ENCODE results near the gene PDE10A.

The PDE10A gene

DNA sequence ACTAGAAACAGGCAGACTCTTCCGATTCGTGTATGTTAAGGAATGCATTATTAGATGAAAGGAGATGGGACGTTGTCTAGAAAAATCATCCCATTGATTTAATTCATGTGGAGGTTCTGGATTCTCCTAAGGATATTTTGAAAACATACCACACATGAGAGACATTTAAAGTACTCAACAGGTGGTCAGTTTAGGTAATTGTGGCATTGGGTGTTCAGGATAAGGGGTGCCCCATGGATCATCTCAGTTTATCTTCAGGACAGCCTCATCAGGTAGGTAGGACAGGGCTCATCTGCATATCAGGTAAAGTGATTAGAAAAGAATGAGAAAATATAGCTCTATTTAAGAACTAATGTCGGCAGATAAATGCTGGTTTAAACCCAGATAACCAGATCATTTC is 15.9 kb upstream of the PDE10A start:
- DNase-seq (ENCODE audit: low read depth in 3 of 3, low spot score in 1 of 3), result no peak

DNA sequence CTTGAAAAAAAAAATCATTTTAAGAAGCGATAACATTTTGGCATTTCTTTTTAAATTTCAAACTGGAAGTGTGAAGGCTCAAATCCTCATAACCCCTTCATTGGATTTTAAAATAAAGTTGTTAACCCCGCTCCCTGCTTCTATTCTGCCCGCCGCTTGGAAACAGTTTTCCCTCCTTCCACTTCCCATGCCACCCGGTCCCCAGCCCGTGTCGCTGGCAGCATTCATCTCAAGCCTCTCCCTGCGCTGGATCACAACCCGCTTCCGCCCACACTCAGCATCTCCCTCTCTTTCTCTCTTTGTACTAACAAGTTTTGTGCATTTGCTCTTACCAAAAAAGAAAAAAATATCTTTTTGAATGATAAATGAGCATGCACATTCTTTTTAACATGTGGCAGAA is 15.4 kb upstream of the PDE10A start:
- no peak for DNase-seq (ENCODE audit: low read depth in 3 of 3, low spot score in 1 of 3)

DNA sequence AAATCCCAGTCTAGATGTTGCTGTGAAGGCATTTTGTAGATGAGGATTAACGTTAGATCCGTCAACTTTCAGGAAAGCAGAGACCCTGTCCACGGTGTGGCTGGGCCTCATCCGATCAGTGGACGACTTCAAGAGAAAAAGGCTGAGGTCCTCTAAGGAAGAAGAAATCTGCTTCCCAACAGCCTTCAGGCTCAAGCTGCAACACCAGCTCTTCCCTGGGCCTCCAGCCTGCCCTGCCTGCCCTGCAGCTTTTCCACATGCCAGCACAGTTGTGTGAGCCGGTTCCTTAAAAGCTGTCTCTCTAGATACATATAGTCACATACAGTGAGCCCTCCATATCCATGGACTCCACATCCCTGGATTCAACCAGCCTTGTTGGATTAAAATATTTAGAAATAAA is 14.1 kb upstream of the PDE10A start:
- no peak for DNase-seq (ENCODE audit: low read depth in 3 of 3, low spot score in 1 of 3)

DNA sequence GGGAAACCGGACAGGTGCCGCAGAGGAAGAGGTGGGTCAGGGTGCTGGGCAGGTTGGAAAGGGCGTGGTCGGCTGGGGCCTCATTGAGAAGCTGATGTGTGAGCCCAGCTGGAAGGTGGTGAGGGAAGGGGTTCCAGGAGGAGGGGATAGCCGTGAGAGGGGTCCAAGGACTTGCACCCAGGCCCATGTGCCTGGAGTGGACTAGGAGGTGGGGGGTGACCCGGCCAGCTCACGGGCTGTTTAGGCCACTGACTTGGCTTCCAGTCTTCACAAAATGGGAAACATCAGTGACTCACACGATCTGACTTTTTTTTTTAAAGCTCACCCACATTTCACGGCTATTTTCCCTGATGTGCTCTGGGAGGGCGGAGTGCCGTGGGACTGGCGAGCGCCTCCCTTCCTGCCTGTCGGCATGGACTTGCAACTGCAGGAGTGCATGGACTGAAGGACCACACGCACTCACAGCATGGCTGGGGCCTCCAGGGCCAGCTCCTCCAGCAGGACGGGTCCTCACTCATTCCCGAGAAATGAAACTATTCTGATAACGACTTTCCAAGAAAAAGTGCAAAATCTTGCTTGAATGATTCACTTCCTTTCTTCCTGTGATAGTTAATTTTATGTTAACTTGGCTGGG is 13.5 kb upstream of the PDE10A start:
- DNase-seq (ENCODE audit: low read depth in 3 of 3, low spot score in 1 of 3), result no peak

DNA sequence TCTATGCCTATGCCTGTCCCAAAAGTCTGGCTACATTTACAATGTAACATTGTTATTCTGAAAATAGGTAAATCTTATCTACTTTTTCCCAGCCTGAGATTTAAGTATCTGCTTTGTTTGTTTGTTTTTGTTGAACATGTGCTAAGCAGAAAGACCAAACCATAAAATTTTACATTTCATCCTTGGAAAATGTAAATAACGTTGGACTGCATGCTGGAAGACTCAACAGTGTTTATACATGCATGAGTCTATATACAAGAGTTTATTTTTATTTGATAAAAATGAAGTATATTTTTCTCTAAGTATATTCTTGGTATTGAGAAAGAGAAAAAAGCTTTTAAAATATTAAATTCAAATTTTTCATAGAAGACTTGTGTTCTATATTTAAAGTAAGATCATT is 12.1 kb upstream of the PDE10A start:
- DNase-seq (ENCODE audit: low read depth in 3 of 3, low spot score in 1 of 3), result no peak

DNA sequence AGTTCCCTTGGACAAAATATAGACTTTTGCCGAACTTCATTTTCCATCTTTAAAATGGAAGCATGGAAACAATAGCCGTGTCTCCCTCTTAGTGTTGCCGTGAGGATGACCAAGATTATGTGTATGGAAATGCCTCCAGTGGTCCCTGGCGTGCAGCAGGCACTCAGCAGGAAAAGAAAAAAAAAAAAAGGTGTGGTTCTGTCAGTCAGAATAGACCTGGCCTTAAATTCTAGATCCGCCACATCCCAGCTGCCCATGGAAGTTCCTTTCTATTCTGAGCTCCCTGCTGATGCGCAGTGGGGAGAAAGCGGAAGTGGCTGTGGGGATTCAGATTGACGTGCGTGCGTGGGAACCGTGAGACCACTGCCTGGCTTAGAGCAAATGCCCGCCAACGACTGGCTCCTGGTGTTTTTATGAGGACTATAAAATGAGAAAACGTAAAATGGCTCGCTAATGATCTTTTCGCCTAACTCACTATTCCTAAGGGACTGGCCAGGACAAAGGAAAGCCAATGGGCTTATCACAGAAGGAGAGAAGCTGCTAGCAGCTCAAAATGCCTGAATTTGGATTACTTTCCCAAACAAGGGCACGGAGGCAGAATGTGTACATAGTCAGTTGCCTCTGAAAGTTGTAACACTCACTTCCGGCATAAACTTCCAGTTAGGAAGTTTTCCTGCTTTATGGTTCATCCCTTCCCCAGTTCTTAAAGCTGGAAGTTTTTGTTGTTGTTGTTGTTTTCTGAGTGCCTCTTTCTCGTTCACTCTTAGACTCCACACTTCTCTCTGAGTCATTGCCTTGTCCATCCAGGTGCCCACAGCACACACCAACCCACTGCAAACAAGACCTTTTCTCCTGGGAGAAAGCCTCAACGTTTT is 11.4 kb upstream of the PDE10A start:
- no peak for DNase-seq (ENCODE audit: low read depth in 3 of 3, low spot score in 1 of 3)

DNA sequence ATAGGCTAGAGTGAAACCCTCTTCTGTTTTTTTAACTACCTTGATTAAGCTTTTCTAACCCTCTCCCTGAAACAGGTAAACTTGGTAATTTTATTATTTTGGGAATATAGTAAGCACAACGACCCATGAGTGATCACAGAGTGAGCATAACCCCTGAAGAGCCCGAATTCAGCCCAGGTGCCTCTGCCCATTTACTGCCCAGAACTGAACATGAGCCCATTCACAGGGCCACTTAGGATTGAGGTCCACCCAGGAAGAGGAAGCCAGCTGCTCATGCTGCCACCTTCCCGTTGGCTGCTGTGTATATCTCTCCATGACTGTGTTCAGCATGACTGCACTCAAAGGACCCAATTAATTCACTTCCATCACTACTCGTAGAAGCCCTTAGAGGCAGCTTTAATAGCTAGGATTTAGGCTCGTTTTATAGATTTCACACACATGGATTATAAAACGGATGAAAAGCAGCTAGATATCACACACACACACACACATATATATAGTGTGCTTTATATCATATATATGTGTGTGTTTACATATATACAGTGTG is 8.3 kb upstream of the PDE10A start:
- no peak for DNase-seq (ENCODE audit: low read depth in 3 of 3, low spot score in 1 of 3)

DNA sequence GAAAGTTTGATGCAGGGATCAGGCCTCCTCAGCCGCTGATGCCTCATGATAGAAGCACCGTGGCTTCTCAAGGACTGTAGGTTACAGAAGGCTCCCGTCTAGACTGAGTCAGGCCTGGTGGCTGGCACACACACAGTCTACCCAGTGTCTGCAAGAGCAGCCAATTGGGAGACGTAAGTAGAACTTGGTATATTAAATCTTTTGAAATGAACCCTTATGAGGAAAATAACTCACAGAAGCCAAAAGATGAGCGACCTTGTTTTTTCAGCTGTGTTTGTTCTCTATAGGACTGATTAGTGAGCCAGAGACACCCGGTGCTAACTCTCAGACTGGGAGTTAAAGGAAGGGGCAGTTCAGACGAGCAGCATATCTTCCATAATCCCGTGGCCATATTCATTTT is 5.9 kb upstream of the PDE10A start:
- no peak for DNase-seq (ENCODE audit: low read depth in 3 of 3, low spot score in 1 of 3)

DNA sequence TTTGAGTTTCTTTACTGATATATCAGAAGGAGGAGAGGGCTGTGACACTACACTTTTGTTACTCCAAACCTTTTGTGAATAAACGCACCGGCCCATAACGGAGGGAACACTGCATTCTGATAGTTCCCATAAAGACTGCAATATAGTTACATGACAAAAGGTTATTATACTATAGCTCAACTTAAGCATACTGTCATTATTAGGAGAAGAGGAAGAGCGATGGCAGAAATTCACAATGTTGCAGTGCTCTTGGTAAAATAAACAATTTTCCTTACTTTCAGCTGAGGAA is 2.3 kb upstream of the PDE10A start:
- no peak for DNase-seq (ENCODE audit: low read depth in 3 of 3, low spot score in 1 of 3)

DNA sequence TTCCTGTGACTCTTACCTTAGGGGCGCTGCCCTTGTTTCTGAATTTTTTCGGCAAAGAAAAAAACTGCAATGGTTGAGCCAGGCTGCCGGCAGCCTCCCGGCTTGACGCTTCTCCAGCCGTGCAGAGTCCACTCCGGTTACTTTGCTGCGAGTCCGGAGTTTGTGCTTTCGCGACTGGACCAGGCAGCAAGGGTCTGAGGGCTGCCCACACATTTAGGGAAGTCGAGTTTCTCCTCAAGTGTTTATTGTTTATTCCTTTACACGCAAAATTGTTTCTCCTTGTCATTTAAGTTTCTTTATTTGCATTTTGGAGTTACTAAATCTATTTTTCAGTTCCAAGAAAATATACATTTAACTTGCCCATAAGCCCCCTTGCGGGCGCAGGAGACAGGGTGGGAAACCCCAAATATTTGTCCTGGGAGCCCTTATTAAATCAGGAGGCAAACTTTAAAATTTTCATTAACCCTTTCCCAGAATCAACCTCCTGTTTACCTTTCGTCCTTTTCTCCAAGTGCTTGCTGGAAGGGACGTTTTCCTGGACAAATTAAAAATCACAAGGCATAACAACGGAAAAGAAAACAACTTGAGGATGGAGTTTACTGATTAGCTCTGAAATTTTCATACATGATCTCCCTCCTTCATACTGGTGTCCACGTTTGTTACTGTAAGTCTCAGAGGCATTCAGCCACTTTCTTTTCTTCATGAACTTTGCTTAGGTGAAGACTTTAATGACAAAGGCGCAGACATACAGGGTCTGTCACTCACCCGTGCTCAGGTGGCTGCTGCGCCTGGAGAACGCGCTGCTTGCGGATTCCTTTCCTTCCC is 1.7 kb upstream of the PDE10A start:
- DNase-seq (ENCODE audit: low read depth in 3 of 3, low spot score in 1 of 3), result no peak

DNA sequence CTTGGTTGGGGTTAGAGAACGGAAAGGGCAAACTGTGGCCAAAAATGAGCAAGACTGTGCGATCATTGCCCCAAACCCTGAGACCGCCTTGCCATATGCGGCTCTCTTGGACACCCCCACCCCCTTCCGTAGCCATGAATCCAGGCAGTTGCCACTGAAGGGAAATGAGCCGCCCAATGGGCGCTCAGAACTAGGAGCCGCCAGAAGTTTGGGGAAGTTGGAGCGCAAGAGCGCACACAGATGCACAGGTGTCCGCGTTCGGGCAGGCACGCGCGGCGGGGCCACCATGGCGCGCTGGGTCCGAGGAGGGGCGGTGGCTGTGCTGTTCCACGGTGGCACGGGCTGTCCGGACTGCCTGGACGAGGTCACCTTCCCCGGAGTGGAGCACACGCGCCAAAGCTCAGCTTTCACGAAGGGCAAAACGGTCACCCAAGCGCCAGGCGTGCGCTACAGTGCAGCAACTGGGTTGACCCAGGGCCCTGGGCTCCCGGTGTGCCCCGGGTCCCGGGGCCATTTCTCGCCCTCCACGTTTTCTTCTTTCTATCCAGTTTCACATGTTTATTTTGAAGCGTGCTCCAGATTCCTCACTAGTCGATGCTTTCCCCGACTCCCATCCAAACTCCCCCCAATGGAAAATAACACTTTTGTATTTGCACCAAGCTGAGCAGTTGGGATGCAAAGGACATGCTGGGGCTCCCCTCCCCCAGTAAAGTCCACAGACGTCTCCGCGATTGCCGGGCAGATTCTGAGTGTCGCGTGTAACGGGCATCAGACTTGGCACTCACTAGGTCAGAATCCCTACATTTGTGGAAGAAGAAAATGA is 906 bp upstream of the PDE10A start:
- no peak for DNase-seq (ENCODE audit: low read depth in 3 of 3, low spot score in 1 of 3)

DNA sequence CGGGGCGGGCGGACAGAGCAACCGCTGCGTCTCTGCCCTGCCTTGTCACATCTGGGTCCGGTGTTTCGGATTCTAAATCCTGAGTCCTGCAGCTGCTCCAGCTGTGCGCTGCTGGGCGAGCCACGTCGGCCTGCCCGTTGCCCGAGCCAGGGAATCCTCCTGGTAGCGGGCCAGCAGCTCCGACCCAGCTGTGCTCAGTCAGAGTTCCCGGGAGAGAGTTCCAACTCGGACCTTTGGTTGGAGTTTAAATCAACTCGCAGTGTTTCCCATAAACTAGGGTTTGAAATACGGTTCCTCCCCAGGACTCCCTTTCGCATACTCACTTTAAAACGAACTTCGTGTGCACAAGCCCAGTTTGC is 315 bp upstream of the PDE10A start:
- DNase-seq (ENCODE audit: low read depth in 3 of 3, low spot score in 1 of 3), result no peak

DNA sequence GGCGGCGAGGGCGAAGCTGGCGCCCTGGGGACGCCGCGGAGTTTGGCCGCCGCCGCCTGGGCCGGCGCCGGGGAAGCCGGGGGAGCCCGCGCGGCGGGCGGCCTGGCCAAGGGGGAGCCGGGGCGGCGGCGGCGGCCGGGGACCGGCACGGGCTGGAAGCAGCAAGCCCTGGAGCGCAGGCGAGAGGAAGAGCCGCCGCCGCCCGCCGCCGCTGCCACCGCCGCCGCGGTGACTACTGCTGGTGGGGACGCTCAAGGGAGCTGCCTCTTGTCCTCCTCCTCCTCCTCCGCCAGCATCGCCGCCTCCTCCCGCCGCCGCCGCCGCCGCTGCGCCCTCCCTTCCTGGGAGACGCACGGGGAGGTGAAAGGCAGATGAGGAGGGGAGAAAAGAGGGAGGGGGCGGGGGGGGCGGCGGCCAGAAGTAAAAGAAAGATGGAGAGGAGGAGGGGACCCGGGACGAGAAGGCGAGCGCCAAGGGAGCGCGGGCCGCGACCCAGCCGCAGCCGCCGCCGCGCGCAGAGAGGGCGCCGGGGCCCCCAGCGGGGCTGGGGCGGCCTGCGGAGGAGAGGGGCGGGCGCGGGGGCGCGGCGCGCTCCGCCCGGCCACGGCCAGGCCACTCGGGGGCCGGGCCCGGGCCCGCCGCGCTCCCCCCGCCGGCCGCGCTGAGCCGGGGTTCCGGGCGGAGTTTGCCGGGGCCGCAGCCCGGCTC is 846 bp downstream of the PDE10A start:
- no peak for DNase-seq (ENCODE audit: low read depth in 3 of 3, low spot score in 1 of 3)

DNA sequence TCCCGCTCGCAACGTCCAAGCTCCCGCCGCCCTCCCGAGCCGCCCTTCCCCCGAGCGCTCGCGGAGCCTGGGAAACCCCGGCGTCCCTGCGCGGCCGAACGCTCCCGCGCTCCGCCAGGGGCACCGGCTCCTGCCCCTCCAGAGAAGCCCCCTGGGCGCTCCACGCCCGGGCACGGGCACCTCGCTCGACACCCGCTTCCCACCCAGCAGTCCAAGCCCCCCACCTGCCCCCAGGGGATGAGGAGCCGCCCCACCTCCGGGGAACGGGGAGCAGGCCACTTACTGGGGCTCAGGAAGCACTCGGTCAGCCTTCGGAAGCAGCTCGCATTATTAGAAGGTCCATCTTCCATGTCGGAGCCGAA is 1.4 kb downstream of the PDE10A start:
- no peak for DNase-seq (ENCODE audit: low read depth in 3 of 3, low spot score in 1 of 3)

DNA sequence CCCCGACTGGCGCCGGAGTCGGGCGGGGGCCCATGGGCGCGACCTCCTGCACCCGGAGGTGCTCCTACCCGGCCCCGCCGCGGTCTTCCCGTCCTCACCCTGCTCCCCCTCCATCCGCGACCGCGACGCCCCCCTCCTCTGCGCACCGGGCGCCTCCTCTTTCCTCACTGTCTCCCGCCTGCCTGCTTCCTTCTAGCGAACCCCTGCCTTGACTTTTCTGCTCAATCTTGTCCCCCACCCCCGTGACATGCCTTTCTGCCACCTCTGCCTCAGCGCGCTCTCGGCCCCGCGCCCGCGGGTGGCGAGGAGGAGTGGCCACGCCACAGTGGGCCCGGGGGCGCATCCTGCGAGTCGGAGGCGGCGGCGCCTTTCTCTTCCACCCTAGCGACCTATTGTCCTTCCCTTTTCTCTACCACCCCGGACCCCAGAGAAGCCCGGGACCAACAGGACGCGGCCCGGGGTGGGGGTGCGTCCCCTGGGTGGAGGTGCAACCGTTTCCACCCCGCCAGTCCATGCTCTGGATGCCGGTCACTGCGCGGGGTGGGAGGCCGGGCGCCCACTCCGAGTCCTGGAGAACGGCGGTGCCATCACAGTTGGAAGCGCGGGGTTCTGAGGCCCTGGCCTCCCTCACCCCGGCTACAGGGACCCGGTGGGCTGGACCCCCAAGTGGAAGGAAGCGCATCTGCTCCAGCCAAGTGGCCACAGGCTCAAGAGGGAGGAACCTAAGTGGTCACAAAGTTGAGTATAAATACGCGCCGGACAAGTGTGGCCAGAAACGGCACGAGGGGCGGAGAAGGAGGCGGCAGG is 2.0 kb downstream of the PDE10A start:
- DNase-seq (ENCODE audit: low read depth in 3 of 3, low spot score in 1 of 3), result no peak

DNA sequence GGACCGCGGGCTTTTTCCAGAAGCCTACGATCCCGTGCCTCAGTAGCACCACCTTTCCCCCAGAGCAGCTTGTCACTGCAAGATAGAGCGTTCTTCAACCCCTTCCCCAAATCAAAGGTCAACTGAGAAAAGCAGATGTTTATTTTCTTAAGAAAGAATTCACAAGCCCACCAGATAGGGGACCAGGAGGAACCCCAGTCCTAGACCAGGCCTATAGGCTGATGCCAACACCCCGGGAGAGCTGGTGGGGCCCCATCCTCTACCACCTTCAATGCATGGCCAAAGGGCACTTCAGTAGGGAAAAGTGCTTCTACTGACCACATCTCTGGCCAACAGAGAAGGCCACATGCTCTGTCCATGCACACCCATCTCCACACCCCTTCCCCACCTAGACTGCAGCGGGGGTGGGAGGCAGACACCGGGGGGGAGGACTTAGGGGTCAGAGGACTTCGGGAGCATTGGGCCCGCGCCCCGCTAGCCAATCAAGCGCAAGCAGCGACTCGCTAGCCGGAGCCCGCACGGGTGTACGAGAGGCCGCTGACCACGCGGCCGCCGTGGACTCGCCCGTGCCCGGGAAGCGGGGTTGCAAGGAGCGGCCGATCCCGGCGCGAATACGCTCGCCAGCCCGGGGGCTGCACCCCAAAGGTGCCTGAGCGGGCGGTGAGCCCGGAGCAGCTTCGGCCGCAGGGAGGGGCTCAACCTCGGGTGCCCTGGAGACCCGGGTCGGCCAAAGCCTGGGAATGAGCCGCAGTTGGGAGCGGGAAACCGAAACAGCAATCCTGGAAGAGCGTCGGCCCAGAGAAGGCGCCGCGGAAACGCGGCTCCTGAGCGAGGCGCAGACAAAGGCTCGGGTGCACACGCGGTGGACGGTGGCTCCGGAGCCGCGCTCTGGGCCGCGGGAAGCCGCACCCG is 2.8 kb downstream of the PDE10A start:
- no peak for DNase-seq (ENCODE audit: low read depth in 3 of 3, low spot score in 1 of 3)

DNA sequence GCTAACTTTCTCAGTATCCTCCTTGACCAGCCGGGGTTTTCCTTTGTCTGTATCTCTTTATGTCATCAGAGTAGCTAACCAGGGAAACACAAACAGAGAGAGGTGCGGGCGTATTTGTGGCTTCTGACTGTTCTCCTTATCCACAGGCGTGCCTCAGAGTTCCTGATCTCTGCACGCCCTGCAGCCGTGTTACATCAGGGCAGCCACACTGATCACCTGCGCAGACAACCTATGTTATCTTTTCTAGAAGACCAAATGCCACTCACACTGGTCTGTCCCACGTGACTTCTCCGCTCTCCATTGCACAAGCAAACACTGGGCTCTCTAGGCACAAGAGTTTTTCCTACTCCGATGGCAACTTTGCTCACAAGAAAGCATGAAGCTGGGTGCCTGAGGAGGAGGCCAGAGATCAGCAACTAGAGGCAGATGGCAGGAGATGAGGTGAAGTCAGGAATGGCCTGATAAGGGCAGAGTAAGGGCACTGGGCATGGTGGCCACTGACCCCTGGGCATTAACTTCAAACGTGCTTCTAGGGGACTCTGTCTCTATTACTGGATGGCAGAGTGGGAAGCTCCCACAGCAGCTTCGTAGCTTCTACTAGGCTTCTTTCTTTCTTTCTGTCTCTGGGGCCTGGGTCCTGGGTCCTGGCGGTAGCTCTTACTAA is 4.5 kb downstream of the PDE10A start:
- no peak for DNase-seq (ENCODE audit: low read depth in 3 of 3, low spot score in 1 of 3)

DNA sequence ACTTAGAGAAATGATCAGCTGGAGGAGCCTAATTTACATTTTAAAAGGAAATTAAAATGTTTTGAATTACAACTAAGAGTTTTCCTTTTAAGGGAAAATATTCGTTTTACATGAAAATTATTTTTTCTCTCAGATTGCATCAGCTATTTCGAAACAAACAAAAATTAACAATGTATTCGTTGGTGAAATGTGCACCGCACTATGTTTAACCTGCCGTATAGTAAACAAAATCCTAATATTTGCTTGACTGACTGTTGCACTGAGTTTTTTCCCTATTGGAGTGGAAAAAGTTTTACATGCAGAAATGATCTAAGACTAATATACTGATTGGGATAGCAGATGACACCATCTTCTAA is 5.7 kb downstream of the PDE10A start:
- no peak for DNase-seq (ENCODE audit: low read depth in 3 of 3, low spot score in 1 of 3)
